ENCODE measurements around the gene APOL5.

- TF ChIP-seq POLR2AphosphoS5 (IDR thresholded peaks at IDR 0.05) (no peak), POLR2A (IDR thresholded peaks at IDR 0.05) (no peak)
Observed at GRCh38 chr22:35728639-35729308, 11.1 kb downstream of the APOL5 start.
